IMR-90 (cell line): ENCODE measurements around the gene GNAT2. TPM values are rescaled to one million over a fixed set of nuclear protein-coding genes. Genes with fewer than 3 reads are reported as not detected.

ENCODE experiments used
- ATAC-seq: fragments of 200-7000 bp; cut with Tn5 transposase; 2 replicates; pipeline ENCODE4 v1.9.1; 2020; ENCODE audit warnings: low read depth, mild to moderate bottlenecking, moderate library complexity
- BruUV-seq: library from RNA; stranded (reverse); fragments of 400-500 nt; replicated peaks from 2 replicates; lab custom pipeline; 2021; lab: Mats Ljungman, UMichigan
- CTCF ChIA-PET: fragments of 300-600 bp; formaldehyde crosslinking; extraction: SDS; loops from one replicate; lab custom pipeline; 2021; ENCODE audit warnings: antibody characterized with exemption; lab: Yijun Ruan, JAX
- POLR2A ChIA-PET: fragments of 300-600 bp; sonication (Branson Sonifier 250); formaldehyde crosslinking; loops from one replicate; lab custom pipeline; 2022; ENCODE audit warnings: antibody characterized with exemption; ENCODE audit not compliant: unreplicated experiment; lab: Charles Lee
- DNase-seq: peaks from one replicate; pipeline ENCODE4 v3.0.0; 2013
- H2AFZ ChIP-seq: replicated peaks from 2 replicates; pipeline ENCODE3; 2013; ENCODE audit warnings: low read length, mild to moderate bottlenecking; ENCODE audit not compliant: poor library complexity
- H2AK5ac ChIP-seq: 2 replicates; pipeline ENCODE4 v1.6.1; 2013; ENCODE audit warnings: low read depth, low read length, inconsistent platforms
- H2AK9ac ChIP-seq: replicated peaks from 2 replicates; pipeline ENCODE3; 2013; ENCODE audit warnings: mild to moderate bottlenecking, low read depth, low read length, moderate library complexity; ENCODE audit not compliant: poor library complexity
- H2BK120ac ChIP-seq: 2 replicates; pipeline ENCODE4 v1.6.1; 2013; ENCODE audit warnings: low read depth, low read length, inconsistent platforms
- H2BK15ac ChIP-seq: 3 replicates; pipeline ENCODE4 v1.6.1; 2013; ENCODE audit warnings: low read depth, low read length, inconsistent platforms
- H2BK20ac ChIP-seq: 2 replicates; pipeline ENCODE4 v1.6.1; 2013; ENCODE audit warnings: low read depth, mild to moderate bottlenecking, inconsistent platforms, low read length, moderate library complexity
- H2BK5ac ChIP-seq: 2 replicates; pipeline ENCODE4 v1.6.1; 2013; ENCODE audit warnings: mild to moderate bottlenecking, low read depth, low read length, inconsistent platforms; ENCODE audit not compliant: poor library complexity, severe bottlenecking
- H3K14ac ChIP-seq: replicated peaks from 2 replicates; pipeline ENCODE4 v1.6.1; 2013; ENCODE audit warnings: low read depth, low read length, inconsistent platforms
- H3K18ac ChIP-seq: 2 replicates; pipeline ENCODE4 v1.6.1; 2013; ENCODE audit warnings: low read depth, low read length, control low read depth
- H3K23ac ChIP-seq: 2 replicates; pipeline ENCODE4 v1.6.1; 2013; ENCODE audit warnings: low read depth, low read length, inconsistent platforms
- H3K27ac ChIP-seq: 2 replicates; pipeline ENCODE4 v1.5.1; 2013; ENCODE audit warnings: mild to moderate bottlenecking, control low read depth, low read length; ENCODE audit not compliant: insufficient read depth
- H3K27me3 ChIP-seq: 2 replicates; pipeline ENCODE4 v1.6.1; 2013; ENCODE audit warnings: low read length; ENCODE audit not compliant: control insufficient read depth, insufficient read depth
- H3K36me3 ChIP-seq: 2 replicates; pipeline ENCODE4 v1.6.1; 2013; ENCODE audit warnings: low read length, mixed read lengths; ENCODE audit not compliant: control insufficient read depth, insufficient read depth
- H3K4ac ChIP-seq: 2 replicates; pipeline ENCODE4 v1.6.1; 2013; ENCODE audit warnings: low read depth, low read length, inconsistent platforms
- H3K4me1 ChIP-seq: 2 replicates; pipeline ENCODE4 v1.6.1; 2013; ENCODE audit warnings: low read length, mixed read lengths; ENCODE audit not compliant: control insufficient read depth, insufficient read depth
- H3K4me2 ChIP-seq: 2 replicates; pipeline ENCODE4 v1.6.1; 2013; ENCODE audit warnings: low read depth, mild to moderate bottlenecking, control low read depth, low read length, moderate library complexity
- H3K4me3 ChIP-seq: 2 replicates; pipeline ENCODE4 v1.5.1; 2013; ENCODE audit warnings: low read depth, mild to moderate bottlenecking, control low read depth, low read length, moderate library complexity; ENCODE audit not compliant: insufficient read depth
- H3K56ac ChIP-seq: 2 replicates; pipeline ENCODE4 v1.6.1; 2013; ENCODE audit warnings: low read length, inconsistent platforms; ENCODE audit not compliant: insufficient read depth; ENCODE audit errors: extremely low read depth
- H3K79me1 ChIP-seq, 2 experiments: 2 replicates each; pipeline ENCODE4 v1.6.1; 2013; ENCODE audit warnings: low read length in 2 of 2, inconsistent platforms in 1 of 2, low read depth in 1 of 2
- H3K9ac ChIP-seq: 2 replicates; pipeline ENCODE4 v1.6.1; 2013; ENCODE audit warnings: low read depth, low read length, control low read depth
- H3K9me1 ChIP-seq: 2 replicates; pipeline ENCODE4 v1.6.1; 2013; ENCODE audit warnings: low read length, inconsistent platforms; ENCODE audit not compliant: insufficient read depth
- H3K9me3 ChIP-seq: 2 replicates; pipeline ENCODE4 v1.6.1; 2013; ENCODE audit warnings: low read length; ENCODE audit not compliant: control insufficient read depth, insufficient read depth
- H4K20me1 ChIP-seq: 2 replicates; pipeline ENCODE4 v1.6.1; 2013; ENCODE audit warnings: low read length, inconsistent platforms; ENCODE audit not compliant: insufficient read depth
- H4K5ac ChIP-seq: 2 replicates; pipeline ENCODE4 v1.6.1; 2013; ENCODE audit warnings: mild to moderate bottlenecking, low read depth, low read length, control low read depth
- H4K8ac ChIP-seq, 2 experiments: 2 replicates each; pipeline ENCODE4 v1.6.1; 2013; ENCODE audit warnings: low read depth in 2 of 2, low read length in 2 of 2, control low read depth in 1 of 2, inconsistent platforms in 1 of 2
- H4K91ac ChIP-seq: 2 replicates; pipeline ENCODE4 v1.6.1; 2013; ENCODE audit warnings: low read depth, low read length, inconsistent platforms; ENCODE audit not compliant: insufficient read depth
- RFX5 ChIP-seq: IDR thresholded peaks from 2 replicates; pipeline ENCODE4 v1.8.0; 2012; ENCODE audit warnings: low read depth, mild to moderate bottlenecking, low read length, moderate library complexity
- WGBS, 2 experiments: methylation state at CpG; one replicate each; pipeline versions ENCODE4 v1.1.5 to v1.1.7; 2013; ENCODE audit warnings: missing lambda C conversion rate in 2 of 2; ENCODE audit not compliant: insufficient read length in 1 of 2; ENCODE audit errors: extremely low coverage in 2 of 2; 5-methylcytosine and 5-hydroxymethylcytosine counted together
- dilution Hi-C: fragments of 300-500 bp; cut with HindIII; formaldehyde crosslinking; loops from one replicate; pipeline ENCODE4 v1.14.3; 2018; ENCODE audit warnings: low sequenced_read_pairs; ENCODE audit not compliant: unreplicated experiment
- in situ Hi-C: fragments of 300-500 bp; cut with MboI; formaldehyde crosslinking; loops from 3 replicates; pipeline ENCODE4 v1.14.3; 2019; ENCODE audit warnings: low sequenced_read_pairs, inconsistent platforms, mixed read lengths
- intact Hi-C: fragments of 100-400 bp; cut with micrococcal nuclease; formaldehyde crosslinking; loops from 2 replicates; pipeline ENCODE4 v1.10.0; 2022
- polyA plus RNA-seq, 3 experiments: library from polyadenylated mRNA; depleted of rRNA; stranded (reverse); fragments of >200 nt; gene quantifications; 2 replicates each; pipeline ENCODE4 v1.2.3, GENCODE V29; 2012; ENCODE audit warnings: low replicate concordance in 1 of 3
- total RNA-seq: library from RNA; depleted of rRNA; stranded (reverse); fragments of >200 nt; gene quantifications from 2 replicates; pipeline ENCODE4 v1.2.3, GENCODE V29; 2012

The GNAT2 gene
- total and polyA plus RNA-seq, 2 of the 4 experiments (the other 2 are of a cell fraction): 0.17 to 0.36 TPM

DNA sequence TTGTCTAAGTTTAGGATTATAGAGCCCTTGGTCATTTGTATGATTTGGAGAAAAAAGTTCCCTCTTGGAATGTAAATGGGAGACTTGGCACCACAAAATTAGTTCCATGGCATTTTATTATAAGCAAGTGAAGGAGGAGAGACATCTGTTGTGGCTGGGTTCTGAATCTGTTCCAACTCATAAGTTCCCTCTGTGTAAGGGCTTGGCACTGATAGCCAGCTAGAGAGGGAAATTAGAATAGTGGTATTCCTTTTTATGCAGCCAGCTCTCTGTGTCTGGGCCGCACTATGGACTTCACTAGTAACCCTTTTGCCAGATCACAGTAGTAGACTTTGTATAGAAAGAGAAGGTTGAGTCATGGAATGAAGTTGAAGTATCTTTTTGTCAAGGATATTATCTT is 39.9 kb downstream of the GNAT2 start:
- Histone ChIP-seq H3K56ac (no peak overlapping the region), H3K9me1 (peaks cover 8% of the 10 kb centered on the region; the same call in 1 of the 2 replicates), H3K18ac (no peak overlapping the region), H3K23ac (no peak overlapping the region), H4K91ac (no peak overlapping the region), H3K27me3 (no peaks in the 10 kb centered on the region), H4K5ac (no peak overlapping the region), H3K4me1 (peaks cover 8% of the 10 kb centered on the region), H3K9ac (no peak overlapping the region), H2AK9ac (no peak overlapping the region), H3K36me3 (peaks cover 16% of the 10 kb centered on the region), H4K8ac (no peak overlapping the region), H3K4ac (no peak overlapping the region), H3K4me3 (no peak overlapping the region), H2AFZ (no peak overlapping the region), H2BK20ac (no peak overlapping the region), H3K4me2 (no peak overlapping the region), H2BK5ac (no peak overlapping the region), H3K27ac (no peak overlapping the region), H3K9me3 (no peaks in the 10 kb centered on the region), H3K14ac (no peak overlapping the region), H2BK15ac (no peak overlapping the region), H2AK5ac (no peak overlapping the region), H2BK120ac (no peak overlapping the region), H4K20me1 (peaks cover 14% of the 10 kb centered on the region; the same call in 1 of the 2 replicates), H3K79me1 (peaks cover 26 to 65% of the 10 kb centered on the region in 2 experiments)
- no CpG with 5 or more reads among the region's 1 CpG for WGBS, 2 experiments
- intact Hi-C loops: no loop called here
- no peak for TF ChIP-seq RFX5
- BruUV-seq: no TSS peak
- POLR2A ChIA-PET: interaction anchor here (0.6 kb wide), 1 partner anchor 21 kb away, joined by 4 read pairs; no protein-coding TSS in a partner anchor
- peak; percentile 64 for ATAC-seq
- in situ Hi-C loops: no loop called here
- CTCF ChIA-PET: interaction anchor here (0.6 to 0.9 kb wide), 2 partner anchors 16 to 513 kb away, joined by 3 read pairs; no protein-coding TSS in a partner anchor
- DNase-seq: peak; percentile 28
- dilution Hi-C loops: no loop called here
